ENCODE data around the gene C10orf71. TPM values are rescaled to one million over a fixed set of nuclear protein-coding genes. Genes with fewer than 3 reads are reported as not detected.

Gene C10orf71
- polyA plus RNA-seq, 1 of the 3 experiments (the other 2 are of a cell fraction), result not detected

GRCh38 chr10:49312246-49312869 lies 13.4 kb downstream of the C10orf71 start:
- Histone ChIP-seq H3K9me3 (no peaks in the 10 kb centered on the region), H4K20me1 (ENCODE audit: insufficient read depth) (no peaks in the 10 kb centered on the region), H3K27ac (ENCODE audit: low read depth in 2 of 2, low read length in 1 of 2) (no peak overlapping the region), H3K79me2 (ENCODE audit: insufficient read depth) (no peaks in the 10 kb centered on the region), H2AFZ (ENCODE audit: low read depth) (no peak overlapping the region), H3K4me1 (ENCODE audit: control insufficient read depth in 1 of 2, insufficient read depth in 2 of 2, low read depth in 1 of 2, low read length in 1 of 2) (peaks cover 0 to 16% of the 10 kb centered on the region in 2 experiments; a peak in 1 of 4 replicates), H3K4me3 (ENCODE audit: low read depth in 2 of 2, low read length in 1 of 2) (no peak overlapping the region), H3F3A (replicated peaks; ENCODE audit: insufficient read depth) (no peaks in the 10 kb centered on the region), H3K4me2 (no peak overlapping the region), H3K36me3 (replicated peaks in 1 of 2; ENCODE audit: control insufficient read depth in 1 of 2, insufficient read depth in 2 of 2, low read length in 1 of 2) (no peaks in the 10 kb centered on the region), H3K9me2 (no peaks in the 10 kb centered on the region), H3K27me3 (ENCODE audit: insufficient read depth) (no peaks in the 10 kb centered on the region), H3K9ac (no peak overlapping the region)
- WGBS (ENCODE audit: low lambda C conversion rate), result 21% methylated on average over 7 of the region's 7 CpGs
- peak; percentile 43 for DNase-seq
- TF ChIP-seq GATA2 (CRISPR knock-in tag; IDR thresholded peaks at IDR 0.05), result no peak
- 0 out of 2 replicates have a peak, but pooled peaks have one; percentile 23 for TF ChIP-seq MXI1 (IDR thresholded peaks at IDR 0.05; ENCODE audit: low read depth, low read length)
- TF ChIP-seq EP300 (IDR thresholded peaks at IDR 0.05; ENCODE audit: borderline replicate concordance in 1 of 2, low read depth in 1 of 2, low read length in 1 of 2), result peak in 1 of 2 experiments; percentile 39; a peak in 1 of 4 replicates
- ChIA-PET POLR2A (no interaction called here), CTCF (no interaction called here)

- DNase-seq, result no peak
- Histone ChIP-seq H3K27me3 (ENCODE audit: insufficient read depth) (no peaks in the 10 kb centered on the region), H3K4me1 (ENCODE audit: control insufficient read depth in 1 of 2, insufficient read depth in 2 of 2, low read depth in 1 of 2, low read length in 1 of 2) (peaks cover 0 to 23% of the 10 kb centered on the region in 2 experiments; a peak in 1 of 4 replicates), H3K4me2 (no peak overlapping the region), H3K4me3 (ENCODE audit: low read depth in 2 of 2, low read length in 1 of 2) (no peak overlapping the region), H3K9ac (no peak overlapping the region), H3K36me3 (replicated peaks in 1 of 2; ENCODE audit: control insufficient read depth in 1 of 2, insufficient read depth in 2 of 2, low read length in 1 of 2) (no peaks in the 10 kb centered on the region), H3K27ac (ENCODE audit: low read depth in 2 of 2, low read length in 1 of 2) (no peak overlapping the region), H4K20me1 (ENCODE audit: insufficient read depth) (no peaks in the 10 kb centered on the region), H3K79me2 (ENCODE audit: insufficient read depth) (no peaks in the 10 kb centered on the region), H3K9me2 (no peaks in the 10 kb centered on the region), H3F3A (replicated peaks; ENCODE audit: insufficient read depth) (no peaks in the 10 kb centered on the region), H2AFZ (ENCODE audit: low read depth) (no peak overlapping the region), H3K9me3 (no peaks in the 10 kb centered on the region)
- POLR2A ChIA-PET, result no interaction called here
- WGBS (ENCODE audit: low lambda C conversion rate), result 49% methylated on average over 11 of the region's 11 CpGs
- CTCF ChIA-PET, result no interaction called here
- TF ChIP-seq REST (IDR thresholded peaks at IDR 0.05; ENCODE audit: low read depth, low read length) (no peak), TAF1 (IDR thresholded peaks at IDR 0.05; ENCODE audit: borderline replicate concordance, low read depth, low read length) (no peak), RAD21 (IDR thresholded peaks at IDR 0.05; ENCODE audit: low read length) (no peak), GABPA (IDR thresholded peaks at IDR 0.05; ENCODE audit: low read depth) (no peak), FOXM1 (IDR thresholded peaks at IDR 0.05; ENCODE audit: low read depth) (no peak), MEF2A (IDR thresholded peaks at IDR 0.05; ENCODE audit: borderline replicate concordance, low read depth) (no peak), GATA2 (CRISPR knock-in tag; IDR thresholded peaks at IDR 0.05) (no peak), EP300 (IDR thresholded peaks at IDR 0.05; ENCODE audit: borderline replicate concordance in 1 of 2, low read depth in 1 of 2, low read length in 1 of 2) (no peak), MXI1 (IDR thresholded peaks at IDR 0.05; ENCODE audit: low read depth, low read length) (no peak), FOXJ3 (CRISPR knock-in tag; IDR thresholded peaks at IDR 0.05) (no peak), NFIC (IDR thresholded peaks at IDR 0.05; ENCODE audit: borderline replicate concordance) (no peak), IRF3 (IDR thresholded peaks at IDR 0.05; ENCODE audit: low read depth, low read length) (no peak), RFX5 (IDR thresholded peaks at IDR 0.05; ENCODE audit: low read length) (no peak), ZBTB33 (IDR thresholded peaks at IDR 0.05; ENCODE audit: borderline replicate concordance, low read depth) (no peak), JUND (IDR thresholded peaks at IDR 0.05) (no peak), CTCF (IDR thresholded peaks at IDR 0.05) (no peak)
These were observed 14.6 kb downstream of the C10orf71 start for GRCh38 chr10:49313501-49314070.

Data from SK-N-SH (cell line).